H1 (cell line): Measurements from ENCODE around the gene KLHL26. TPM values are rescaled to one million over a fixed set of nuclear protein-coding genes. Genes with fewer than 3 reads are reported as not detected.

ENCODE experiments used
- EP300 ChIP-seq, 2 experiments: IDR thresholded peaks; 1 replicate in 1 of 2; 2 replicates in 1 of 2; pipeline ENCODE4 v1.6.1; 2011 to 2012; ENCODE audit warnings: low read depth in 2 of 2, low read length in 2 of 2, mild to moderate bottlenecking in 2 of 2, borderline replicate concordance in 1 of 2, inconsistent platforms in 1 of 2, moderate library complexity in 1 of 2
- polyA plus RNA-seq, 7 experiments: library from polyadenylated mRNA; depleted of rRNA in 3 of 7; stranded (reverse) in 5 of 7; unstranded in 2 of 7; fragments of >200 nt in 5 of 7; fragments of 200-250 nt in 2 of 7; gene quantifications; 1 replicate in 5 of 7; 2 replicates in 1 of 7; 4 replicates in 1 of 7; pipeline versions ENCODE4 v1.2.1 to v1.2.3, GENCODE V29; 2011 to 2013; ENCODE audit warnings: missing spikeins in 2 of 7, mixed read lengths in 2 of 7
- total RNA-seq: library from RNA; stranded (reverse); fragmentation: NEBNext Ultra II Directional; extraction: Animal tissue kit (Norgen Biotek cat#: 25700); gene quantifications from 2 replicates; pipeline ENCODE4 v1.2.1, GENCODE V29; 2021

Gene KLHL26
- total and polyA plus RNA-seq, 2 of the 8 experiments (the other 6 are each of a cell fraction or from before 2014, with no cell fraction given) = 2.2 to 8.8 TPM

DNA sequence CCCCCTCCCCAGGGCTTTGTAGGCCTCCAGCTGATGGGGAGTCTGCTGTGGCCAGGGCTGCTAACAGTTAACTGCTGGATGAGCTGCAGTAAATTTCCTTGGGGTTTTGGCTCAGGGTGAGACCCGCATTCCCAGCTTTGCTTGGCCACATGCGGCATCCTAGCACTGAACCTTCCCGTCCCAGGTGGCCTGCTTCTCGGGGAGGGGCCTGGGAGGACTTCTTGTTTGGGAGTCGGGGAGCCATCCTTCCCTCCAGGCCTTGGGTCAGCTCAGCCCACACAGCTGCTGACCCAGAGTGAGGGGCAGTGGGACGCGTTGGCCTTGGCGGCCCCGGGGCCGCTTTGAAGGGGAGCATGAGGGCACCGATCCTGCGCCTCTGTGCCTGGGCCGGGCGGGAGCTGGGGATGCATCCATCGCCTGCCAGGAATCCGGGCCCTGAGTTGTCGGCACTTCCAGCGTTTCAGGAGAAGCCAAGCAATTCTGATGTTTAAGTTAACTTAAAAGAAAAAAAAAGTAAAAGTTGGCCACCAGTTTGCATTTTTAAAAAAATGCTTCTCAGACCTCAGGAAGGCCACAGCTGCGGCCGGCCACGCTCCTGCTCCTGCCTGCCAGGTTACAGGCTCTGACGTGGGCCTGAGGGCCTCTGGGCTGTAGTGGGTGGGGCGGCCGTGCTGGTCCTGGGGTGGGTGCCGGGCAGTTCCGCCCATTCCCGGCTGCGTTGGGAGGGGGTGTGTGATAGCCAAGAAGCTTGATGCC is 74.3 kb downstream of the KLHL26 start (continued):
- no peak for TF ChIP-seq EP300 (IDR thresholded peaks at IDR 0.05; ENCODE audit: borderline replicate concordance in 1 of 2, low read depth in 2 of 2, low read length in 2 of 2)
